Measurements from ENCODE around the gene MAST3.

The MAST3 gene

DNA sequence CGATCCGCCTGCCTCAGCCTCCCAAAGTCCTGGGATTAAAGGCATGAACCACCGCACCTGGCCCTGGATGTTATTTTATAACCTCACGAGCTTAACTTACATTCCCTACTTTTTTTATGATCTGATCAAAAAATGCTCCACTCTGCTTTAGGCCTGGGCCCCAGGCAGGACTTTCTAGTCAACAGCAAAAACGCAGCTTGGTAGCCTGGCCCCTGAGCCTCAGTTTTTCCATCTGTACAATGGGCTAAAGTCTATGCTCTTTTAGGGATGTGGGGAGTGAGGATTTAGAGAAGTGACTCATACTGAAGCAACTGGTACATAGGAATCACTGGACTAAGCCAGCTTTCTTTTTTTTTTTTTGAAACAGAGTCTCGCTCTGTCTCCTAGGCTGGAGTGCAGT, 43.5 kb downstream of the MAST3 start:
- Histone ChIP-seq H2AK5ac (ENCODE audit: low read length, severe bottlenecking) (no peak overlapping the region), H3K27me3 (ENCODE audit: control insufficient read depth in 1 of 2, insufficient read depth in 1 of 2, low read length in 2 of 2) (no peaks in the 10 kb centered on the region), H3K23ac (ENCODE audit: low read length in 2 of 2) (no peak overlapping the region), H3K36me3 (ENCODE audit: control insufficient read depth in 1 of 2, insufficient read depth in 2 of 2, low read depth in 1 of 2, low read length in 2 of 2) (peaks cover 53 to 57% of the 10 kb centered on the region in 2 experiments), H3K27ac (ENCODE audit: low read length, poor library complexity, severe bottlenecking) (no peak overlapping the region), H3K4me1 (ENCODE audit: control insufficient read depth, insufficient read depth, low read depth, low read length) (peaks cover 9% of the 10 kb centered on the region), H2BK15ac (ENCODE audit: low read depth, poor library complexity, severe bottlenecking) (no peak overlapping the region), H3K18ac (ENCODE audit: low read depth in 1 of 2, low read length in 2 of 2) (no peak overlapping the region), H3K14ac (ENCODE audit: low read length in 2 of 2) (no peak overlapping the region), H3K79me1 (replicated peaks; ENCODE audit: low read length, poor library complexity, severe bottlenecking) (no peaks in the 10 kb centered on the region), H2BK120ac (ENCODE audit: low read depth, low read length) (no peak overlapping the region), H2AFZ (ENCODE audit: low read depth, low read length) (no peak overlapping the region), H4K8ac (ENCODE audit: low read length) (no peak overlapping the region), H3K4me2 (ENCODE audit: low read length, poor library complexity, severe bottlenecking) (no peak overlapping the region), H3K4me3 (ENCODE audit: insufficient read depth in 1 of 2, low read depth in 1 of 2, low read length in 2 of 2) (no peak overlapping the region), H3K9me3 (ENCODE audit: control insufficient read depth, low read length) (no peaks in the 10 kb centered on the region), H3K4ac (ENCODE audit: low read depth in 1 of 2, low read length in 2 of 2) (no peak overlapping the region), H4K91ac (ENCODE audit: low read length) (no peak overlapping the region), H2BK12ac (ENCODE audit: low read length in 2 of 2) (no peak overlapping the region), H2BK5ac (ENCODE audit: low read depth, low read length, poor library complexity, severe bottlenecking) (no peak overlapping the region), H3K9ac (ENCODE audit: low read length) (no peak overlapping the region)
- no peak for DNase-seq
- 98% methylated on average over 6 of the region's 6 CpGs for WGBS

- Histone ChIP-seq H3K4me1 (ENCODE audit: control insufficient read depth, insufficient read depth, low read depth, low read length) (peaks cover 2% of the 10 kb centered on the region), H3K9me3 (ENCODE audit: control insufficient read depth, low read length) (no peaks in the 10 kb centered on the region), H3K14ac (ENCODE audit: low read length in 2 of 2) (no peak overlapping the region), H3K18ac (ENCODE audit: low read depth in 1 of 2, low read length in 2 of 2) (no peak overlapping the region), H3K23ac (ENCODE audit: low read length in 2 of 2) (no peak overlapping the region), H3K27me3 (ENCODE audit: control insufficient read depth in 1 of 2, insufficient read depth in 1 of 2, low read length in 2 of 2) (no peaks in the 10 kb centered on the region), H2AFZ (ENCODE audit: low read depth, low read length) (no peak overlapping the region), H3K79me1 (replicated peaks; ENCODE audit: low read length, poor library complexity, severe bottlenecking) (no peaks in the 10 kb centered on the region), H3K9ac (ENCODE audit: low read length) (no peak overlapping the region), H4K8ac (ENCODE audit: low read length) (no peak overlapping the region), H2AK5ac (ENCODE audit: low read length, severe bottlenecking) (no peak overlapping the region), H3K4me2 (ENCODE audit: low read length, poor library complexity, severe bottlenecking) (no peak overlapping the region), H3K4me3 (ENCODE audit: insufficient read depth in 1 of 2, low read depth in 1 of 2, low read length in 2 of 2) (no peak overlapping the region), H2BK15ac (ENCODE audit: low read depth, poor library complexity, severe bottlenecking) (no peak overlapping the region), H2BK12ac (ENCODE audit: low read length in 2 of 2) (no peak overlapping the region), H4K91ac (ENCODE audit: low read length) (no peak overlapping the region), H3K4ac (ENCODE audit: low read depth in 1 of 2, low read length in 2 of 2) (no peak overlapping the region), H3K36me3 (ENCODE audit: control insufficient read depth in 1 of 2, insufficient read depth in 2 of 2, low read depth in 1 of 2, low read length in 2 of 2) (peaks cover 39 to 65% of the 10 kb centered on the region in 2 experiments), H2BK120ac (ENCODE audit: low read depth, low read length) (no peak overlapping the region), H2BK5ac (ENCODE audit: low read depth, low read length, poor library complexity, severe bottlenecking) (no peak overlapping the region), H3K27ac (ENCODE audit: low read length, poor library complexity, severe bottlenecking) (no peak overlapping the region)
- 86% methylated on average over 3 of the region's 3 CpGs for WGBS
- no peak for DNase-seq
Observed at GRCh38 chr19:18143902-18144301, 46.3 kb downstream of the MAST3 start.

DNA sequence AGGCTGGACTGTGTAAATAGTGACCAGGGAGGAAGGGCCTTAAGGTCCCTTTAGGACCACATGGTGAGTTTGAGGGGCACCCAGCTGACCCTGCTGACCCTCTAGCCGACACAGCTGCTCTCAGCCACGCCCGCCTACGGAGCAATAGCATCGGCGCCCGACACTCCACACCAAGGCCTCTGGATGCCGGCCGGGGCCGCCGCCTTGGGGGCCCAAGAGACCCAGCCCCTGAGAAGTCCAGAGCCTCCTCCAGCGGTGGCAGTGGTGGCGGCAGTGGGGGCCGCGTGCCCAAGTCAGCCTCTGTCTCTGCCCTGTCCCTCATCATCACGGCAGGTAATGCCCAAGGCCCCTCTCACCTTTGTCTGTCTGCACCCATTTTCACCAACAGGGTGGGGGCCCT, 46.8 kb downstream of the MAST3 start:
- no peak overlapping the region for H3K4me3 ChIP-seq (ENCODE audit: insufficient read depth in 1 of 2, low read depth in 1 of 2, low read length in 2 of 2)
- H2BK5ac ChIP-seq (ENCODE audit: low read depth, low read length, poor library complexity, severe bottlenecking) = no peak overlapping the region
- H2AK5ac ChIP-seq (ENCODE audit: low read length, severe bottlenecking) = no peak overlapping the region

DNA sequence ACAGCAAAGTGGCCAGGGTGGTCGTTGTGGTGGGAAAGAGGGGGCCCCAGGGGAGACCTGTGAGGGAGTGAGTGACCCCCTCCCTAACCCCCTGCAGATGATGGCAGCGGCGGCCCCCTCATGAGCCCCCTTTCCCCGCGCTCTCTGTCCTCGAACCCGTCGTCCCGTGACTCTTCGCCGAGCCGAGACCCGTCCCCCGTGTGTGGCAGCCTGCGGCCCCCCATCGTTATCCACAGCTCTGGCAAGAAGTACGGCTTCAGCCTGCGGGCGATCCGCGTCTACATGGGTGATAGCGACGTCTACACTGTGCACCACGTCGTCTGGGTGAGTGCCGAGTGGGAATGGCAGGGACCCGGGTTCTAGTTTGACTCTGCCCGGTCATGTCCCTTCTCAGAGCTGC, 47.3 kb downstream of the MAST3 start:
- Histone ChIP-seq H3K4ac (ENCODE audit: low read depth in 1 of 2, low read length in 2 of 2) (no peak overlapping the region), H3K36me3 (ENCODE audit: control insufficient read depth in 1 of 2, insufficient read depth in 2 of 2, low read depth in 1 of 2, low read length in 2 of 2) (peaks cover 34 to 69% of the 10 kb centered on the region in 2 experiments), H3K27me3 (ENCODE audit: control insufficient read depth in 1 of 2, insufficient read depth in 1 of 2, low read length in 2 of 2) (no peaks in the 10 kb centered on the region), H3K4me3 (ENCODE audit: insufficient read depth in 1 of 2, low read depth in 1 of 2, low read length in 2 of 2) (no peak overlapping the region), H3K4me1 (ENCODE audit: control insufficient read depth, insufficient read depth, low read depth, low read length) (peaks cover 2% of the 10 kb centered on the region), H4K91ac (ENCODE audit: low read length) (no peak overlapping the region), H3K4me2 (ENCODE audit: low read length, poor library complexity, severe bottlenecking) (no peak overlapping the region), H2AFZ (ENCODE audit: low read depth, low read length) (no peak overlapping the region), H3K14ac (ENCODE audit: low read length in 2 of 2) (no peak overlapping the region), H3K18ac (ENCODE audit: low read depth in 1 of 2, low read length in 2 of 2) (no peak overlapping the region), H2BK12ac (ENCODE audit: low read length in 2 of 2) (no peak overlapping the region), H2AK5ac (ENCODE audit: low read length, severe bottlenecking) (no peak overlapping the region), H2BK120ac (ENCODE audit: low read depth, low read length) (no peak overlapping the region), H4K8ac (ENCODE audit: low read length) (no peak overlapping the region), H3K79me1 (replicated peaks; ENCODE audit: low read length, poor library complexity, severe bottlenecking) (no peaks in the 10 kb centered on the region), H2BK15ac (ENCODE audit: low read depth, poor library complexity, severe bottlenecking) (no peak overlapping the region), H3K9ac (ENCODE audit: low read length) (no peak overlapping the region), H2BK5ac (ENCODE audit: low read depth, low read length, poor library complexity, severe bottlenecking) (no peak overlapping the region), H3K9me3 (ENCODE audit: control insufficient read depth, low read length) (no peaks in the 10 kb centered on the region), H3K27ac (ENCODE audit: low read length, poor library complexity, severe bottlenecking) (no peak overlapping the region), H3K23ac (ENCODE audit: low read length in 2 of 2) (no peak overlapping the region)
- DNase-seq = no peak
- 95% methylated on average over 28 of the region's 28 CpGs for WGBS

More for the DNA sequence above, 46.8 kb downstream of the MAST3 start:
- H3K14ac ChIP-seq (ENCODE audit: low read length in 2 of 2) = no peak overlapping the region
- H3K4ac ChIP-seq (ENCODE audit: low read depth in 1 of 2, low read length in 2 of 2) = no peak overlapping the region
- H2BK15ac ChIP-seq (ENCODE audit: low read depth, poor library complexity, severe bottlenecking) = no peak overlapping the region
- no peak overlapping the region for H3K9ac ChIP-seq (ENCODE audit: low read length)
- H4K91ac ChIP-seq (ENCODE audit: low read length) = no peak overlapping the region
- no peak overlapping the region for H3K27ac ChIP-seq (ENCODE audit: low read length, poor library complexity, severe bottlenecking)
- no peaks in the 10 kb centered on the region for H3K9me3 ChIP-seq (ENCODE audit: control insufficient read depth, low read length)
- H2BK12ac ChIP-seq (ENCODE audit: low read length in 2 of 2) = no peak overlapping the region
- no peak overlapping the region for H3K23ac ChIP-seq (ENCODE audit: low read length in 2 of 2)
- no peak overlapping the region for H2AFZ ChIP-seq (ENCODE audit: low read depth, low read length)
- no peak overlapping the region for H2BK120ac ChIP-seq (ENCODE audit: low read depth, low read length)
- H3K4me2 ChIP-seq (ENCODE audit: low read length, poor library complexity, severe bottlenecking) = no peak overlapping the region
- H3K4me1 ChIP-seq (ENCODE audit: control insufficient read depth, insufficient read depth, low read depth, low read length) = peaks cover 2% of the 10 kb centered on the region
- H4K8ac ChIP-seq (ENCODE audit: low read length) = no peak overlapping the region
- H3K79me1 ChIP-seq (replicated peaks; ENCODE audit: low read length, poor library complexity, severe bottlenecking) = no peaks in the 10 kb centered on the region
- H3K36me3 ChIP-seq (ENCODE audit: control insufficient read depth in 1 of 2, insufficient read depth in 2 of 2, low read depth in 1 of 2, low read length in 2 of 2) = peaks cover 34 to 65% of the 10 kb centered on the region in 2 experiments
- WGBS = 93% methylated on average over 16 of the region's 16 CpGs
- H3K27me3 ChIP-seq (ENCODE audit: control insufficient read depth in 1 of 2, insufficient read depth in 1 of 2, low read length in 2 of 2) = no peaks in the 10 kb centered on the region
- no peak for DNase-seq
- no peak overlapping the region for H3K18ac ChIP-seq (ENCODE audit: low read depth in 1 of 2, low read length in 2 of 2)

All from mesenchymal stem cell (in vitro differentiated cells and primary cell).